GM19025 (cell line): ENCODE results near the gene PAK2.
"Not testable (repeated sequence)": the region's sequence is repeated elsewhere in the genome, so short reads cannot be mapped to it uniquely, and the experiment has no call there.

ENCODE experiments used
- ATAC-seq: cut with Tn5 transposase; IDR thresholded peaks from one replicate; pipeline ENCODE4 v1.9.1; 2021; ENCODE audit warnings: mild to moderate bottlenecking, low read depth, moderate library complexity; ENCODE audit not compliant: unreplicated experiment

Gene PAK2

GRCh38 chr3:196735751-196736150, 3.9 kb upstream of the PAK2 start:
- ATAC-seq: no peak

- ATAC-seq: no peak
Observed at GRCh38 chr3:196736670-196737374, 2.8 kb upstream of the PAK2 start.

- no peak for ATAC-seq
Observed at GRCh38 chr3:196737655-196738054, 2.0 kb upstream of the PAK2 start.

- ATAC-seq: no peak
Observed at GRCh38 chr3:196740481-196741248, 1.0 kb downstream of the PAK2 start.

- no peak for ATAC-seq
Observed at GRCh38 chr3:196741249-196741889, 1.7 kb downstream of the PAK2 start.

- not testable (repeated sequence) for ATAC-seq
Observed at GRCh38 chr3:196743569-196743968, 3.9 kb downstream of the PAK2 start.

GRCh38 chr3:196749125-196749524, 9.5 kb downstream of the PAK2 start:
- no peak for ATAC-seq

GRCh38 chr3:196753201-196753600, 13.5 kb downstream of the PAK2 start:
- no peak for ATAC-seq

GRCh38 chr3:196754091-196754981, 14.7 kb downstream of the PAK2 start:
- ATAC-seq: no peak

- ATAC-seq: no peak
Observed at GRCh38 chr3:196756732-196757131, 17.1 kb downstream of the PAK2 start.

GRCh38 chr3:196757876-196758739, 18.5 kb downstream of the PAK2 start:
- no peak for ATAC-seq

- ATAC-seq: no peak
Observed at GRCh38 chr3:196763179-196763578, 23.5 kb downstream of the PAK2 start.

GRCh38 chr3:196765454-196765853, 25.8 kb downstream of the PAK2 start:
- no peak for ATAC-seq

GRCh38 chr3:196771067-196771466, 31.4 kb downstream of the PAK2 start:
- no peak for ATAC-seq

- no peak for ATAC-seq
Observed at GRCh38 chr3:196772102-196772501, 32.4 kb downstream of the PAK2 start.

GRCh38 chr3:196772897-196773296, 33.2 kb downstream of the PAK2 start:
- no peak for ATAC-seq

GRCh38 chr3:196774191-196774820, 34.6 kb downstream of the PAK2 start:
- no peak for ATAC-seq

GRCh38 chr3:196774848-196775422, 35.3 kb downstream of the PAK2 start:
- no peak for ATAC-seq

GRCh38 chr3:196775938-196776337, 36.3 kb downstream of the PAK2 start:
- no peak for ATAC-seq
